HG03354 (cell line): Measurements from ENCODE around the gene LRIG2.
"Not testable (repeated sequence)": the region's sequence is repeated elsewhere in the genome, so short reads cannot be mapped to it uniquely, and the experiment has no call there.

Source experiments
- ATAC-seq: cut with Tn5 transposase; IDR thresholded peaks from one replicate; pipeline ENCODE4 v1.9.1; 2021; ENCODE audit warnings: mild to moderate bottlenecking; ENCODE audit not compliant: unreplicated experiment, poor library complexity, severe bottlenecking

LRIG2 gene

DNA sequence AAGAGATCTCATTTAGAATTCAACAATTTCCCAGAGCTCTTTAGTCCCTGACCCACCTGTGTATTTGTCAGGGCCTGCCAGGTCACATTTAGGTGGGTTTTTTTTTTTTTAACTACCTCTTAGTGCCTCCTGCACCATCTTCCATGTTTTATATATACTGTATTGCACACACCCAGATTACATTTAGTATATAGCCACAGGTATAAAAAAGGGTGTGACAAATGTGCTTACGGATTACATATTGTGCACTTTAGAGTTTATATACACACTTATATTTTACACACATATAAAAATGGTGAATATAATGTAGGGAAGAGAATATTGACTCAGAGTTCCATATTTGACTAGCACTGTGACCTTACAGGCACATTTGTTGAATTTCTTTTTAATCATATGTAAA, 17.4 kb upstream of the LRIG2 start:
- no peak for ATAC-seq

DNA sequence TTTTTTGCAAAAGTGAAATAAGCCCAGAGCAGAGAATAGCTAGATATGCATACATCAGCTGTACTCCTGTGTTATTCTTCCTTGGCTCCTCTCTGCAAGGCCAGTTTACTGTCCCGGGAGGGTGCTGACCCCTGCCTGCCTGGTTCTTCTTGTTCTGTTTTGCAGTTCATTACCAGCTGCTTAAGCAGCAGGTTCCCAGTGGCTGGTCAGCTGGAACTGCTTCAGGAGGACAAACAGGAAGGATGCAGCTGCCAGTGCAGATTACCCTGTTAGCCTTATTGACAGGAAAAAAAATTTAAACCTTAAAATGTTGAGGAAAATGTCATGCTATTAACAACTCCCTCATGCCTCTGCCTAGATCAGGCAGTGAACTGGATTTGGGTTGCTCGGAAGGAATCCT, 16.0 kb upstream of the LRIG2 start:
- ATAC-seq: no peak

DNA sequence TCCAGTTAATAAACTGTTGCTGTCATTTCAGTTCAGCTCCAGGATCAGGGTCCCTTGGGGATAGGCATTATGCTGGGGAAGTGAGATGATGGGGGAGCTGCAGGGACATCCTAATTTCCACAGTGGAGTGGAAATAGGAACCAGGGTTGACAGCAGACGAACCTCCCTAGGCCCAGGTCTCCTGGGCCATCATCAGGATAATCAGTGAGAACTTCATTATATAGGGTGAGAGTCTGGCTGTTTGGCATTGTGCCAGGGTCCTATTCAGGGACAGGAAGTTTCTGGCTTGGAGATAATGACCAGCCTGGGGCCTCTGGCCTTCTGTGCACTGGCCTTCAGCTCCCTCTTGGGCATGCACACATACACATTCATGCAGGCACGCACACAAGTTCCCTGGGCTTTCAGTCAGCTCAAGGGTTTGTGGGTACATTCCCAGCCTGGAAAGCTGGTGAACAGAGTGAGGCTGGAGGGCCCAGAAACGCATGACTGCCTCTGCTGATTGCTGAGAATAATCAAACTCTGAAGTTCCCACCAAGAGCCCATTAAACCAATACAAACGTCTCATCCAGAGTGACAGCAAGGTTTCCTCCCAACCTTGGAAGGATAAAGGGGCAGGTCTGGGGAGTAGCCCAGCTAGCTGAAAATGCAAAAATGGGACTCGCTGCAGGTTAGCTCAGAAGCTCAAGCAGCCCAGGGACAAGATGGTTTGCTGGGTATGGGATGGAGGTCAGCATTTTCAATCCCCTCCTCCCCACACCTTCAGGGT, 13.9 kb upstream of the LRIG2 start:
- ATAC-seq: no peak

DNA sequence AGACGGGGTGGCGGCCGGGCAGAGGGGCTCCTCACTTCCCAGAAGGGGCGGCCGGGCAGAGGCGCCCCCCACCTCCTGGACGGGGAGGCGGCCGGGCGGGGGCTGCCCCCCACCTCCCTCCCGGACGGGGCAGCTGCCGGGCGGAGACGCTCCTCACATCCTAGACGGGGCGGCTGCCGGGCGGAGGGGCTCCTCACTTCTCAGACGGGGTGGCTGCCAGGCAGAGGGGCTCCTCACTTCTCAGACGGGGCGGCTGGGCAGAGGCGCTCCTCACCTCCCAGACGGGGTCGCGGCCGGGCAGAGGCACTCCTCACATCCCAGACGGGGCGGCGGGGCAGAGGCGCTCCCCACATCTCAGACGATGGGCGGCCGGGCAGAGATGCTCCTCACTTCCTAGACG, 9.5 kb upstream of the LRIG2 start:
- ATAC-seq: not testable (repeated sequence)

DNA sequence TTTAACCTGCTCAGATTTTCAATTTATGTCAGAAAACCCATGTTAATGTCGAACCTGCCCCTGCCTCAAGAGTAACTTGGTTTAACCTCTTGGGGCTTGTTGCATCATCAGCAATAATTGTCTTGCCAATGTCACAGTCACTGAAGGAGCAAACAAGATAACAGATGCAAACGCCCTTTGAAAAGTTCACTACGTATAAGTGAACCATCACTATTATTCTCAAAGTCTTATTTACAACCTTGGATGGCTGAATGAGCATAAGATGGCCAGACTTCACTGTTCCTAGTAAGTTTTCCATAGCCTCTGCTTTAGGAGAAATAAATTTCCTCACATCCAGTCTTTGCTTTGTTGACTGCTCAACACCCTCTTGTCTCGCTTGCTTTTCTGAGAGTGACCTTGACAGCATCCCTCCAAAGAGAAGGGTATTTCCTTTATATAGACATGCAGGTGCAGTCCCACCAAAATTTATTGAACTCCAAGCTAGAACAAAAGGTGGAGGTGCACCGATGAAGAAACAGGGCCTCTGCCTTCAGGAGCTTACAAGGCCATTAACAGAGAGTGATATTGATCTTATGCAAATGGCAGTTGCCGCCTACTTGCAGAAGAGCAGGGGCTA, 749 bp upstream of the LRIG2 start:
- no peak for ATAC-seq

DNA sequence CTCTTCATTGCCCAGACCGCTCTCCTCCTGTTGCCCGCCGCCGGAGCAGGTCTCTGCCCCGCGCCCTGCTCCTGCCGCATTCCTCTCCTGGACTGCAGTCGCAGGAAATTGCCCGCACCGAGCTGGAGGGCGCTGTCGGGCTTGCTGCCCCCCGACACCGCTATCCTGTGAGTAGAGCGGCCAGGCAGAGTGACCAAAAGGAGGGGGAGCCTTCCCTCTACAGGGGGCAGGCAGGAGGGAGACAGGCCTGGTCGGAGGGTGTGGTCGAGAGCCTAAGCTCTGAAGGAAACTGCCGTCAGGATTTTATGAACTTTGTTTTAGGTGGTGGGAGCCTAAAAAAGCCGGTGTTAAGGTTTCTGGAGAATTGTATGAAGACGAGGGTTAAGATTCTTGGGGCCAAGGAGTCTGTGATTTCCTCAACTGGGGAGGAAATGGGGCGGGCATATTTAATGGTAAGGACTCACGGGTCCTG, 517 bp downstream of the LRIG2 start:
- peak; percentile 15 for ATAC-seq

DNA sequence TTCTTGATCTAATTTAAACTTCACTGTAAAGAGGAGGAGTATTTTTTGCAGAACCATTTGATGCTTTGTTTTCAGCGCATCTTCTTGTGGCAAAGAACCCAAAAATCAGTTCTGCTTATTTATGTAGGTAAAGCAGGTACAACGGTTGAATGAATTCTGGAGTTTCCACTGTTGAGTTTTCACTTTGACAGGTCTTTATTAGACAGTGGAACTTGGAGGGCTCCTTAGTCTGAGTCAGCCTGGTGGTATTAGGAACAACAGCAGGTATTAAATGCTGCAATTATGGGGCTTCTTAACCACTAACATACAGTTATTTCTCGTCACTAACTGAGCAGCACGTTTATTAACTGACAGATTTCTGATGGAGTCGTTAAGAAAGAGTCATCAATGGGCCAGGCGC, 1.2 kb downstream of the LRIG2 start:
- ATAC-seq: no peak

DNA sequence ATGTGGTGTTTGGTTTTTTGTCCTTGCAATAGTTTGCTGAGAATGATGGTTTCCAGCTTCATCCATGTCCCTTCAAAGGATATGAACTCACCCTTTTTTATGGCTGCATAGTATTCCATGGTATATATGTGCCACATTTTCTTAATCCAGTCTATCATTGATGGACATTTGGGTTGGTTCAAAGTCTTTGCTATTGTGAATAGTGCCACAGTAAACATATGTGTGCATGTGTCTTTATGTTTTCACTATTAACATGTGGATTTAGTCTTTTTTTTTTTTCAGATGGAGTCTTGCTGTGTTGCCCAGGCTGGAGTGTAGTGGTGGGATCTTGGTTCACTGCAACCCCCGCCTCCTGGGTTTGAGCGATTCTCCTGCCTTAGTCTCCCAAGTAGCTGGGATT, 5.0 kb downstream of the LRIG2 start:
- ATAC-seq: not testable (repeated sequence)

DNA sequence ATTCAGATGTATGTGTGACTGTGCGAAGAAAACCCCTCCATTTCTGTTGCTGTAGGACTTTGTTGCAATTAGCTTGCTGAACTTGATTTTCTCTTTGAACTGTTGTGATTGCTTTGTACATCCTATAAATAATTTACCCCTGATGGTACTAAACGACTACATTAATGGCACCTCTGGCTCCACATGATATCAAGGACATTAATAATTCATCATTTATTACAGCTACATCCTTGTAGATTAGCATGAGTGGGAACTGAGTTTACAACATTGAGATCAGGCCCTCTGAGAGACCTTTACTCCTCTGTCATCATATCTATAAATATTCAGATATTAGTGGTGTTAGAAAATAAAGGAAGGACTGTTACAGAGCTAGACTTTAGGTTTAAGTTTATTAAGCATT, 13.5 kb downstream of the LRIG2 start:
- ATAC-seq: no peak

DNA sequence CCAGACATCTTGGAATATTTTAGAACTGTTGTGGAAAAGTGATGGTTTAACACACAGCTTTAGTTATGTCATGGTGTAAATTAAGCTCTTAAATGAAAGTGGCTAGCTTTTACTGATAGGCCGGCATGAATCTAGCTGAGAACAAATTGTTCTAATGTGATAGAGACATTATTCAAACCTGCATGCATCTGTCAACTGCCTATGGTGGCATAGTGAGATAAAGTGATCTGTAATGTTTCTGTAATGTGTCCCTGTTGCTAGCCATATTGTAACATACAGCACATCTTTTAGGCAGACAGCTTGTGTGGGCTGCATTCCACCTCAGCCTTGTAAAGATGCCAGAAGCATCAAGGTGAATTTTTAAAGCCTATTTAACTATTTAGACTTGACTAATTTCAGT, 16.0 kb downstream of the LRIG2 start:
- no peak for ATAC-seq

DNA sequence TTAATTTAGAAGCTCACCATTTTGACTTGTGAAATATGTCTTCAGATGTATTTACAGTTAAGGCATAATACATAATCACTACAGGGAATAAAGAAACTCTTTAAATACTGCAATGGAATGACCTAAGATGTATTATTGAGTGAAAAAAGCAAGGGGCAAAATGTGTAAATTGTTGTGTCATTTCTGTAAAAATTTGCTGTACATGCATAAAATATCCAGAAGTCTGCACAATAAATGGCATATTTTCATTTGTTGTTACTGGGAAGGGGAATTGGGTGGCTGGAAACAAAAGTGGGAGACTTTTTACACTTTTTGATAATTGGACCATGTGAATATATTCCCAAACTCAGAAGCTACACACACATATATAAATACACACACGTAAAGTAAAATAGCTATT, 17.1 kb downstream of the LRIG2 start:
- no peak for ATAC-seq

DNA sequence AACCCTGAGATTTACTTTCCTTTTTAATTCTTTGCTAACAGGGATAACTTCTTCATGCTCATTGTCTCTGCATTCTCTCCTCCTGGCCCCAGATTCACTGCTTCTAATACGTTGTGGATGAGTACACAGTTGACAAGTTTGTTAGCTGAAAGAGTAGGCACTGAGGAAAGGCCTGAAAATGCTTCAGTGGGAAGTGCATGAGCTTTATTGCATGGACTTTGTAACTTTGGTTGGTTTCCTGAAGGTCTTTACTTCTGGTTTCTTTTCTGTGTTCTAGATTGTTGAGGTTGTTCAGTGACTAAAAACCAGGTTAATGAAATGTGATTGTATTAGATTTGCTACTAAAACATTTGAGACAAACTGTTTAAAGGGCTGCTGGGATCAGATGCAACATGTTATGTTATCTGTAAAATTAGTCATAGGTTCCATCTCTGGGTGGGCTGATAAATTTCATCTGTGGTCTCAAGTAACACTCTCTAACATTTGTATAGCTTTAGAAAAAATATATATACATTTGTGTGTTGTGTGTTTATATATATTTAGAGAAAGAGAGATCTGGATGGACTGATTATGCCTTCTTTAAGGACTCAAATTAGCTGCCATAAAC, 19.1 kb downstream of the LRIG2 start:
- ATAC-seq: no peak

DNA sequence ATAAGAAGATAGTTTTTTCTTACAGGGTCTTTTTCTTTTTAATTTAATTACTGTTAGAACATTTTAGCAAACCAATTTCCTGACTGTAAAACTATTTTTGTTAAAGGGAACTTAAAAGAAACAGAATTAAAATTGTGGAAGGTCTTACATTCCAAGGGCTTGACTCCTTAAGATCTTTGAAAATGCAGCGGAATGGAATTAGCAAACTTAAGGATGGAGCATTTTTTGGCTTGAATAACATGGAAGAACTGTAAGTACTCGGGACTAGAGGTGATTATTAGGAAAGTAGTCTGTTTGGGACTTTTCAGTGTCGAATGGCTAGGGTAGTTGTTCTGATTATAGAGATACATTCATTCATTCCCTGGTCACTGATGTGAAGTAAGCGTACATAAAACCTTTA, 21.5 kb downstream of the LRIG2 start:
- no peak for ATAC-seq

DNA sequence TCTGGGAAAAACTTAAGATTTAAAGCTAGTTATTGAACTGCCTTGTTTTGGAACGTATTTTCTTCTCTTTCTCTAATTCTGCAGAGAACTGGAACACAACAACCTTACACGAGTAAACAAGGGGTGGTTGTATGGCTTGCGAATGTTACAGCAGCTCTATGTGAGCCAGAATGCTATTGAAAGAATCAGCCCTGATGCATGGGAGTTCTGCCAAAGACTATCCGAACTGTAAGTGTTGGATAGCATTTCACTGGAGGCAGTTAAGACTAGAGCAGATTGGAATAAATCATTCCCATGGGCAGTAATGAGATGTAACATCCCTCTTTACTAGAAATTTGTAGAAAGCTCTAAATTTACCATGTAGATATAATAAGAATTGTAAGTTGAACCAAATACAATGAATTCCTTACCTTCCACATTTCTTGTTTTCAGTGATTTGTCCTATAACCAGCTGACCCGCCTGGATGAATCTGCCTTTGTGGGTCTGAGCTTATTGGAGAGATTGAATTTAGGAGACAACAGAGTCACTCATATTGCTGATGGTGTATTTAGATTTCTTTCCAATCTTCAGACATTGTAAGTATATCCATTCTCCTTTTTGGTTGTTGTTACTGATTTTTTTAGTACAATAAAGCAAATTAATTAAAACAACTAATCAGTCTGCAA, 22.9 kb downstream of the LRIG2 start:
- ATAC-seq: no peak

DNA sequence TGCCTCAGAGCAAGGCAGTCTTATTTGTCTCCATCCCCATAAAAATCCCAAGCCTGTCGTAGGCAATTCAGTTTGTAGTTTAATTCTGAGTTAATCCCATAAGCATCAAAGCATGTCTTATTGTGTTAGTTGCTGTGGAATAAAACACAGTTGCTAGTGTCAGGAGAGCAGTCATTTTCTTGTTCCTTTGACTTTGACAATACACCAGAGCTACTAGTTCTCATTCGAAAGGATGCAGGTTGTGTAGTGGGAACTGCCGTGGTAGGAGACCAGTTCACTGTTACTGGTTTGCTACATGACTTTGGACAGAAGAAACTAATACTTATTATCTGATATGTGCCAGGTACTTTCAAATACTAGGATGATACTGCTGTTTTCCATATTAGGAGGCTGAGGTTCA, 23.5 kb downstream of the LRIG2 start:
- ATAC-seq: no peak

DNA sequence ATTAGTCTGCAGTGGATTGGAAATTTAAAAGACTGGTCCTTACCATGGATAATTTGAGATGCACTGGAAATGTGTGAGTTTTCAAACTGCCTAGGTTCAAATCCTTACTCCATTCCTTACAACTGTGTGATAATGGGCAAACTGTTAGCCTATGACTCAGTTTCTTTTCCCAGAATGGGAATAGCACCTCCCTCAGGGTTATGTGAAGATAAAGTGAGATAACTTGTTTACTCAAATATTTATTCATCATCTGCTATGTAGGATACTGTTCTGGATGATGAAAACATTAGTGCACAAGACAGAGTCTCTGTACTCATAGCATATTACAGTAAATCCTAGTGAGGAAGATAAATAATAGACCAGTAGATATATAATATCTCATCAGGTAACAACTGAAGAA, 28.6 kb downstream of the LRIG2 start:
- ATAC-seq: no peak

DNA sequence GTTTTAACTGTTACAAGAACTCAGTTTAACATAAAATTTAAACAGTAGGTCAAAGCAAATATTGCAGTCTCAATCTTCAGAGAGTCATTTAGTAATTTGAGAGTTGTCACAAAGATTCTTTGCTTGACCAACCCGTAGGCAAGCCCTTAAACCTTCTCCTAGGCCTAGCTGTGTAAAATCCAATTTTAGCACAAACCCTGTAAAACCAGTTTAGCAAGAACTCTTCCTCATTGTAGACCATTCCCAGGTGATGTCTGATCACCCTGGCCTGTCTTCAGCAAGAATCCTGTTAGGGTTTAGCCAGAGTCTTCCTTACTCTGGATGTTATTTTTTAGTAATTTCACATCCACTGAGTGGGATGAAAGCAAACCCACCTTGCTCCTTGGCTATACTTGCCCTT, 30.1 kb downstream of the LRIG2 start:
- no peak for ATAC-seq

DNA sequence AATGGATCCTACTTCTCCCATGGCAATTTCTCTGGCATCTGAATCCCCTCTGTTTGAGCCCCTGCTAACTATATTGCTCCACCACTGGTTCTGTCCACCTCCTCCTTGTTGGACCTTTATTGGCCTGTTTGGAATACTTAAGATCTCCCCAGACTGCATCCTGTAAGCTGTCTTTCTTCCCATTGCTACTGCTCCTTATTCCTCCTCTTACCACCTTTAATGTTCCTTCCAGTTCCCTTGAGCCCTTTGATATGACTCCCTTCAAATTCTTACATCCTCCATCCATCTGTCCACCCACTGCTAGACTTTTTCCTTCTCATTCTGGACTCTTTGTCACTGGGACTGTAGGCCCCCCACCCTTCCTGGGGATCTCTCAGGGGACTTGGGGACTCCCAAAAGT, 31.0 kb downstream of the LRIG2 start:
- ATAC-seq: no peak

DNA sequence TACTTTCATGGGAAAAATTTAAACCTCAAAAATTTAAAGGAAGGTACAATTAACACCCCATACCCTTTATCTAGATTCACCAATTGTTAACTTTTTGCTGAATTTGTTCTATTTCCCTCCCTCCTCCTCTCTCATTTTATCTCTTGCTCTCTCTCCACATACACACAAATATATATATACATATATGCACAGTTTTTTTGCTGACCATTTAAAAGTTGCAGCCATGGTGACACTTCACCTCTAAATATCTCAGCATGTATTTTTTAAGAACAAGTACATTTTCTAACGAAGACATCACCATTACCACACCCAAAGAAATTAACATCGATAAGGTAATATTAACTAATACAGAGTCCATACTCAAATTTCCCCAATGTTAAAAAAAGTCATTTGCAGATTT, 33.9 kb downstream of the LRIG2 start:
- ATAC-seq: no peak

DNA sequence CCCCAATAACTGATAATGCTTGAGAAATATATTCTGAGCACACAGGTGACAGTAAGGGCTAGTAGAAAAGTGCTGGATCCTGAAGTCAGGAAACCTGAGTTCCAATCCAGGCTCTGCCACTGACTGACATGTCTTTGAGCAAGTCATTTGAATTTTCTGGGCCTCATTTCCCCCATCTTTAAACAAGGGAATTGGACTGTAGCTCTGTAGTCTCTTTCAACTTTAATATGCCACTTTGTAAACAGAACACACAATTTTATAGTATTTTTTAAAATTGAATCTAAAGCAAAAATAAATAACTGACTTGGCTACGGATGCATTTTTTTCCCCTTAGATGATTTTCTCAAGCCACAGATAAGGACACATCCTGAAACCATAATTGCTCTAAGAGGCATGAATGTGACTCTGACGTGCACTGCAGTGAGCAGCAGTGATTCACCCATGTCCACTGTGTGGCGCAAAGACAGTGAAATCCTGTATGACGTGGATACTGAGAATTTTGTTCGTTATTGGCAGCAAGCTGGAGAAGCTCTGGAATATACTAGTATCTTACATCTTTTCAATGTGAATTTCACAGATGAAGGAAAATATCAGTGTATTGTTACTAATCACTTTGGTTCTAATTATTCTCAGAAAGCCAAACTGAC, 37.0 kb downstream of the LRIG2 start:
- no peak for ATAC-seq
